ENCODE measurements around the gene DYSF.

GRCh38 chr2:71592181-71592711 is 138.9 kb downstream of the DYSF start:
- TF ChIP-seq CTCF (IDR thresholded peaks at IDR 0.05) (no peak), POLR2A (IDR thresholded peaks at IDR 0.05) (no peak)
